ENCODE results near the gene FRMD4A. TPM values are rescaled to one million over a fixed set of nuclear protein-coding genes. Genes with fewer than 3 reads are reported as not detected.

Gene FRMD4A
- total and polyA plus RNA-seq, 2 experiments from 2014 or later = 11.9 to 17.5 TPM

DNA sequence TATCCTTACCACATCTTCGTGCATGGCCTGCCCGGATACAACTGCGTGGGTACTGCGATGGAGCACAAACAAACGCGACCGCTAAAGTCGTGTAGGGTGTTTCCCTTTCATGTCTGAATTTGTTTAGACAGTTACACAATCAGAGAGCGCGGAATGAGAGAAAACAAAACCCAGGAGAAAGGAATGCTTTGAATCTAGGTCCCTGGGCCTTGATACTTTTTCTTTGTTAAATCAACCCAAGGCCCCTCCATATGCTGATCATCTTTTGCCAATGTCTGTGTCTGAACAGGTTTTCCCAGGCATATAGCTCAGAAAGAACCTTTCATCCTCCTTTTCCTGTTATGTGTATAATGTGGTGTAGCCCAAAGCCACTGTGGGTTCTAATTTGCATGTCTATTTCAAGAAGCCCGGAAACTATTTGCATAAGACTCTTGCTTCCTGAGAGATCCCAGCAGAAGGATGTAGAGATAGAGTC lies 145.8 kb downstream of the FRMD4A start:
- Histone ChIP-seq H3K79me2 (ENCODE audit: insufficient read depth) (no peaks in the 10 kb centered on the region), H3K36me3 (ENCODE audit: low read depth) (no peaks in the 10 kb centered on the region), H3F3A (ENCODE audit: insufficient read depth) (no peaks in the 10 kb centered on the region), H3K4me2 (ENCODE audit: unreplicated experiment) (no peak overlapping the region), H3K27me3 (replicated peaks; ENCODE audit: insufficient read depth) (peaks cover 52% of the 10 kb centered on the region), H3K9me2 (ENCODE audit: insufficient read depth) (no peaks in the 10 kb centered on the region), H3K27ac (no peak overlapping the region), H4K20me1 (ENCODE audit: insufficient read depth) (no peaks in the 10 kb centered on the region), H3K4me1 (ENCODE audit: insufficient read depth) (no peaks in the 10 kb centered on the region), H3K4me3 (no peak overlapping the region), H3K9me3 (ENCODE audit: low read depth) (no peaks in the 10 kb centered on the region), H3K9ac (no peak overlapping the region), H2AFZ (no peak overlapping the region)
- 84 to 86% methylated on average over 11 of the region's 11 CpGs for WGBS, 2 experiments (ENCODE audit: low coverage in 1 of 2, low lambda C conversion rate in 2 of 2, missing lambda C conversion rate in 2 of 2)
- in situ Hi-C loops (cut with MboI) = no loop called here
- TF ChIP-seq EZH2phosphoT487 (IDR thresholded peaks at IDR 0.05; ENCODE audit: insufficient read depth, low read depth) (no peak), EZH2 (IDR thresholded peaks at IDR 0.05; ENCODE audit: insufficient read depth, poor library complexity, severe bottlenecking) (no peak)
- no peak for DNase-seq

- Histone ChIP-seq H3K4me1 (ENCODE audit: insufficient read depth) (no peaks in the 10 kb centered on the region), H3K4me3 (no peak overlapping the region), H3K27me3 (replicated peaks; ENCODE audit: insufficient read depth) (peaks cover 60% of the 10 kb centered on the region), H3K9me3 (ENCODE audit: low read depth) (no peaks in the 10 kb centered on the region), H3K9me2 (ENCODE audit: insufficient read depth) (no peaks in the 10 kb centered on the region), H3K79me2 (ENCODE audit: insufficient read depth) (no peaks in the 10 kb centered on the region), H3K9ac (no peak overlapping the region), H3F3A (ENCODE audit: insufficient read depth) (no peaks in the 10 kb centered on the region), H3K4me2 (ENCODE audit: unreplicated experiment) (no peak overlapping the region), H3K36me3 (ENCODE audit: low read depth) (no peaks in the 10 kb centered on the region), H4K20me1 (ENCODE audit: insufficient read depth) (no peaks in the 10 kb centered on the region), H2AFZ (no peak overlapping the region), H3K27ac (no peak overlapping the region)
- 25 to 26% methylated on average over 4 of the region's 4 CpGs for WGBS, 2 experiments (ENCODE audit: low coverage in 1 of 2, low lambda C conversion rate in 2 of 2, missing lambda C conversion rate in 2 of 2)
- no peak for TF ChIP-seq EZH2 (IDR thresholded peaks at IDR 0.05; ENCODE audit: insufficient read depth, poor library complexity, severe bottlenecking)
- no peak for TF ChIP-seq EZH2phosphoT487 (IDR thresholded peaks at IDR 0.05; ENCODE audit: insufficient read depth, low read depth)
- DNase-seq = no peak
- in situ Hi-C loops (cut with MboI) = no loop called here
These were observed 147.9 kb downstream of the FRMD4A start for GRCh38 chr10:14182781-14183180.

DNA sequence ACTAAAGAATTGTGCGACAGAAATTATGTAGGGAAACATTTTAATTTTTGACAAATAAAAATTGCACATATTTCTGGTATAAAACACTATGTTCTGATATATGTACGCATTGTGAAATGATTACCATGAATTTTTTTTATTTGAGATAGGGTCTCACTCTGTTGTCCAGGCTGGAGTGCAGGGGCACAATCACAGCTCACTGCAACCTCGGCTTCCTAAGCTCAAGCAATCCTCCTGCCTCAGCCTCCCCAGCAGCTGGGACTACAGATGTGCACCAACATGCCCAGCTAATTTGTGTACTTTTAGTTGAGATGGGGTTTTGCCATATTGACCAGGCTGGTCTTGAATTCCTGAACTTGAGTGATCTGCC lies 149.2 kb downstream of the FRMD4A start:
- no peaks in the 10 kb centered on the region for H3K36me3 ChIP-seq (ENCODE audit: low read depth)
- 46 to 70% methylated on average over 3 of the region's 3 CpGs for WGBS, 2 experiments (ENCODE audit: low coverage in 1 of 2, low lambda C conversion rate in 2 of 2, missing lambda C conversion rate in 2 of 2)
- no peaks in the 10 kb centered on the region for H3F3A ChIP-seq (ENCODE audit: insufficient read depth)
- H3K9ac ChIP-seq = no peak overlapping the region
- no peaks in the 10 kb centered on the region for H4K20me1 ChIP-seq (ENCODE audit: insufficient read depth)
- no peaks in the 10 kb centered on the region for H3K79me2 ChIP-seq (ENCODE audit: insufficient read depth)
- no peaks in the 10 kb centered on the region for H3K4me1 ChIP-seq (ENCODE audit: insufficient read depth)
- in situ Hi-C loops (cut with MboI) = no loop called here
- no peak overlapping the region for H3K4me2 ChIP-seq (ENCODE audit: unreplicated experiment)
- no peak overlapping the region for H2AFZ ChIP-seq
- H3K9me2 ChIP-seq (ENCODE audit: insufficient read depth) = no peaks in the 10 kb centered on the region
- H3K9me3 ChIP-seq (ENCODE audit: low read depth) = no peaks in the 10 kb centered on the region
- TF ChIP-seq EZH2 (IDR thresholded peaks at IDR 0.05; ENCODE audit: insufficient read depth, poor library complexity, severe bottlenecking) (no peak), EZH2phosphoT487 (IDR thresholded peaks at IDR 0.05; ENCODE audit: insufficient read depth, low read depth) (no peak)
- DNase-seq = no peak
- H3K27me3 ChIP-seq (replicated peaks; ENCODE audit: insufficient read depth) = peaks cover 65% of the 10 kb centered on the region
- H3K4me3 ChIP-seq = no peak overlapping the region
- H3K27ac ChIP-seq = no peak overlapping the region

GRCh38 chr10:14180911-14181566 lies 149.7 kb downstream of the FRMD4A start:
- no peaks in the 10 kb centered on the region for H4K20me1 ChIP-seq (ENCODE audit: insufficient read depth)
- H2AFZ ChIP-seq = no peak overlapping the region
- H3K36me3 ChIP-seq (ENCODE audit: low read depth) = no peaks in the 10 kb centered on the region
- no peaks in the 10 kb centered on the region for H3K4me1 ChIP-seq (ENCODE audit: insufficient read depth)
- no peak overlapping the region for H3K4me3 ChIP-seq
- in situ Hi-C loops (cut with MboI) = no loop called here
- no peak for DNase-seq
- no peak overlapping the region for H3K27ac ChIP-seq
- H3K9me2 ChIP-seq (ENCODE audit: insufficient read depth) = no peaks in the 10 kb centered on the region
- H3K9ac ChIP-seq = no peak overlapping the region
- H3K9me3 ChIP-seq (ENCODE audit: low read depth) = no peaks in the 10 kb centered on the region
- no peaks in the 10 kb centered on the region for H3K79me2 ChIP-seq (ENCODE audit: insufficient read depth)
- peaks cover 69% of the 10 kb centered on the region for H3K27me3 ChIP-seq (replicated peaks; ENCODE audit: insufficient read depth)
- no peak for TF ChIP-seq EZH2phosphoT487 (IDR thresholded peaks at IDR 0.05; ENCODE audit: insufficient read depth, low read depth)
- no peak for TF ChIP-seq EZH2 (IDR thresholded peaks at IDR 0.05; ENCODE audit: insufficient read depth, poor library complexity, severe bottlenecking)
- no peaks in the 10 kb centered on the region for H3F3A ChIP-seq (ENCODE audit: insufficient read depth)
- H3K4me2 ChIP-seq (ENCODE audit: unreplicated experiment) = no peak overlapping the region
- 34 to 39% methylated on average over 13 of the region's 13 CpGs for WGBS, 2 experiments (ENCODE audit: low coverage in 1 of 2, low lambda C conversion rate in 2 of 2, missing lambda C conversion rate in 2 of 2)
